ENCODE measurements around the gene MB21D2. TPM values are rescaled to one million over a fixed set of nuclear protein-coding genes. Genes with fewer than 3 reads are reported as not detected.

The MB21D2 gene
- total RNA-seq, 2 experiments from 2014 or later: 0.06 TPM; not detected in 1

- Histone ChIP-seq H3K4me1 (ENCODE audit: insufficient read depth, low read length, poor library complexity, severe bottlenecking) (no peaks in the 10 kb centered on the region), H3K9me2 (ENCODE audit: insufficient read depth, low read length) (no peaks in the 10 kb centered on the region), H3K4me3 (ENCODE audit: low read depth, low read length, poor library complexity, severe bottlenecking) (no peak overlapping the region), H3K36me3 (ENCODE audit: insufficient read depth, low read length) (no peaks in the 10 kb centered on the region), H3K4me2 (ENCODE audit: low read length) (no peak overlapping the region), H3K27ac (ENCODE audit: low read depth, low read length, poor library complexity, severe bottlenecking) (no peak overlapping the region), H3K79me2 (ENCODE audit: insufficient read depth, low read depth, low read length) (no peaks in the 10 kb centered on the region), H4K20me1 (ENCODE audit: insufficient read depth, low read length) (no peaks in the 10 kb centered on the region), H2AFZ (ENCODE audit: low read length) (no peak overlapping the region), H3K9me3 (ENCODE audit: low read length) (no peaks in the 10 kb centered on the region)
- intact Hi-C loops (cut with micrococcal nuclease; ENCODE audit: unreplicated experiment): no loop called here
- POLR2A ChIA-PET: no interaction called here
- no peak for TF ChIP-seq EZH2phosphoT487 (IDR thresholded peaks at IDR 0.05; ENCODE audit: borderline replicate concordance, low read depth, low read length)
- TF ChIP-seq, protein P1, sequence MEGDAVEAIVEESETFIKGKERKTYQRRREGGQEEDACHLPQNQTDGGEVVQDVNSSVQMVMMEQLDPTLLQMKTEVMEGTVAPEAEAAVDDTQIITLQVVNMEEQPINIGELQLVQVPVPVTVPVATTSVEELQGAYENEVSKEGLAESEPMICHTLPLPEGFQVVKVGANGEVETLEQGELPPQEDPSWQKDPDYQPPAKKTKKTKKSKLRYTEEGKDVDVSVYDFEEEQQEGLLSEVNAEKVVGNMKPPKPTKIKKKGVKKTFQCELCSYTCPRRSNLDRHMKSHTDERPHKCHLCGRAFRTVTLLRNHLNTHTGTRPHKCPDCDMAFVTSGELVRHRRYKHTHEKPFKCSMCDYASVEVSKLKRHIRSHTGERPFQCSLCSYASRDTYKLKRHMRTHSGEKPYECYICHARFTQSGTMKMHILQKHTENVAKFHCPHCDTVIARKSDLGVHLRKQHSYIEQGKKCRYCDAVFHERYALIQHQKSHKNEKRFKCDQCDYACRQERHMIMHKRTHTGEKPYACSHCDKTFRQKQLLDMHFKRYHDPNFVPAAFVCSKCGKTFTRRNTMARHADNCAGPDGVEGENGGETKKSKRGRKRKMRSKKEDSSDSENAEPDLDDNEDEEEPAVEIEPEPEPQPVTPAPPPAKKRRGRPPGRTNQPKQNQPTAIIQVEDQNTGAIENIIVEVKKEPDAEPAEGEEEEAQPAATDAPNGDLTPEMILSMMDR (conservative IDR thresholded peaks at IDR 0.05; ENCODE audit: low read length): no peak
- no TSS peak for BruUV-seq (replicated peaks)
- CTCF ChIA-PET (ENCODE audit: unreplicated experiment): no interaction called here
- DNase-seq (ENCODE audit: low spot score): no peak
These were observed 69.7 kb downstream of the MB21D2 start for GRCh38 chr3:192847941-192848340.

- H4K20me1 ChIP-seq (ENCODE audit: insufficient read depth, low read length): no peaks in the 10 kb centered on the region
- DNase-seq (ENCODE audit: low spot score): no peak
- H2AFZ ChIP-seq (ENCODE audit: low read length): no peak overlapping the region
- TF ChIP-seq, protein P1 (conservative IDR thresholded peaks at IDR 0.05; ENCODE audit: low read length): no peak
- no peaks in the 10 kb centered on the region for H3K36me3 ChIP-seq (ENCODE audit: insufficient read depth, low read length)
- intact Hi-C loops (cut with micrococcal nuclease; ENCODE audit: unreplicated experiment): no loop called here
- H3K79me2 ChIP-seq (ENCODE audit: insufficient read depth, low read depth, low read length): no peaks in the 10 kb centered on the region
- ChIA-PET POLR2A (interaction anchor here (1.5 kb wide), 1 partner anchor 52 kb away, joined by 3 read pairs; no protein-coding TSS in a partner anchor), CTCF (ENCODE audit: unreplicated experiment) (interaction anchor here (0.6 kb wide), 1 partner anchor 339 kb away, joined by 3 read pairs; no protein-coding TSS in a partner anchor)
- H3K9me2 ChIP-seq (ENCODE audit: insufficient read depth, low read length): no peaks in the 10 kb centered on the region
- BruUV-seq (replicated peaks): no TSS peak
- H3K4me2 ChIP-seq (ENCODE audit: low read length): no peak overlapping the region
- H3K4me3 ChIP-seq (ENCODE audit: low read depth, low read length, poor library complexity, severe bottlenecking): no peak overlapping the region
- H3K27ac ChIP-seq (ENCODE audit: low read depth, low read length, poor library complexity, severe bottlenecking): no peak overlapping the region
- no peaks in the 10 kb centered on the region for H3K9me3 ChIP-seq (ENCODE audit: low read length)
- H3K4me1 ChIP-seq (ENCODE audit: insufficient read depth, low read length, poor library complexity, severe bottlenecking): no peaks in the 10 kb centered on the region
These were observed 72.2 kb downstream of the MB21D2 start for GRCh38 chr3:192845526-192845855.

DNA sequence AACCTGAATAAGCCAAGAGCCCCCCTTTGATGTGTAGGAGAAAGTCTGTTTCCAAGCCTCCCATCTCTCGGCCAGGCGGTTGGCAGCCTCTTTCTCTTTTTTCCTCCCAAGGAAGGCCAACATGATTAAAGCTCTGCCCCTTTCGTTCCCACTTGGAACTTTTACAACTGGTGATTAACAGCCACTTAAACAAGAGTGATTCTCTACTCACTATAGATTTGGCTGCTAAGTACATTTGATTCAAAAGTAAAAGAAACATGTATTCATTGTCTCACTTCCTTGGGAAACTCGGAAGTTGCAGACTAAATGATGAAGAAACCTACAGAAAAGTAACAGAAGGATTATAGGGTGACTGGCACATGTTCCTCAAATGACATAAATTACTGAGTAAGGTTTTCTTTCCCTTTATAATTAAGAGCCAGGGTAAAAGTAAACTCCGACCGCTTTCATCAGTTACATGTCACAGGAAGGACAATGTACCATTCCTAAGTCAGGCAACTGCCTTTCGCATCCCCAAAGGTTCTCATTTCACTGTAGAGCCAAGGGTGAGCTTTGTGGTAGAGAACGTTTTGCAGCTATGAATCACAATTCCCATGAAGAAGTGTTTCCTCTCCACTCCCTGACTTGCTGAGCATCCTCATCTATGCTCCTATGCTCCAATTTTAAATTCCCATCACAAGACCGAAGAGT lies 72.7 kb downstream of the MB21D2 start:
- POLR2A ChIA-PET: interaction anchor here (1.5 kb wide), 1 partner anchor 52 kb away, joined by 3 read pairs; no protein-coding TSS in a partner anchor
- Histone ChIP-seq H3K9me2 (ENCODE audit: insufficient read depth, low read length) (no peaks in the 10 kb centered on the region), H3K4me3 (ENCODE audit: low read depth, low read length, poor library complexity, severe bottlenecking) (no peak overlapping the region), H3K79me2 (ENCODE audit: insufficient read depth, low read depth, low read length) (no peaks in the 10 kb centered on the region), H3K4me1 (ENCODE audit: insufficient read depth, low read length, poor library complexity, severe bottlenecking) (no peaks in the 10 kb centered on the region), H3K36me3 (ENCODE audit: insufficient read depth, low read length) (no peaks in the 10 kb centered on the region), H3K27ac (ENCODE audit: low read depth, low read length, poor library complexity, severe bottlenecking) (no peak overlapping the region), H2AFZ (ENCODE audit: low read length) (no peak overlapping the region), H4K20me1 (ENCODE audit: insufficient read depth, low read length) (no peaks in the 10 kb centered on the region), H3K9me3 (ENCODE audit: low read length) (no peaks in the 10 kb centered on the region), H3K4me2 (ENCODE audit: low read length) (no peak overlapping the region)
- CTCF ChIA-PET (ENCODE audit: unreplicated experiment): interaction anchor here (0.6 kb wide), 1 partner anchor 338 kb away, joined by 3 read pairs; no protein-coding TSS in a partner anchor
- no TSS peak for BruUV-seq (replicated peaks)
- DNase-seq (ENCODE audit: low spot score): no peak
- intact Hi-C loops (cut with micrococcal nuclease; ENCODE audit: unreplicated experiment): no loop called here
- no peak for TF ChIP-seq EZH2phosphoT487 (IDR thresholded peaks at IDR 0.05; ENCODE audit: borderline replicate concordance, low read depth, low read length)
- TF ChIP-seq, protein P1 (conservative IDR thresholded peaks at IDR 0.05; ENCODE audit: low read length): no peak

Data from OCI-LY7 (cell line).